Naive thymus-derived CD4-positive, alpha-beta T cell (primary cell): ENCODE measurements around the gene C9orf85. TPM values are rescaled to one million over a fixed set of nuclear protein-coding genes. Genes with fewer than 3 reads are reported as not detected.

Experiments
- ATAC-seq: fragments of 150-1000 bp; cut with Tn5 transposase; 2 replicates; pipeline ENCODE4 v1.10.0; 2021; ENCODE audit warnings: mild to moderate bottlenecking, moderate library complexity
- CTCF ChIA-PET: fragments of 350-600 bp; sonication (Branson Sonifier 250); formaldehyde crosslinking; loops from one replicate; lab custom pipeline; 2021; ENCODE audit warnings: antibody characterized with exemption; lab: Charles Lee
- POLR2A ChIA-PET: fragments of 350-600 bp; sonication (Branson Sonifier 250); formaldehyde crosslinking; loops from one replicate; lab custom pipeline; 2021; ENCODE audit warnings: antibody characterized with exemption, inconsistent platforms; lab: Charles Lee
- DNase-seq, 9 donors: peaks; one replicate each; pipeline versions ENCODE4 v3.0.0 to v3.0.0-alpha.2; 2020 to 2022; ENCODE audit warnings: mixed read lengths in 1 of 9
- H3K27ac ChIP-seq: one replicate; pipeline ENCODE4 v1.7.0; 2013; ENCODE audit warnings: mild to moderate bottlenecking, low read depth, low read length, moderate library complexity
- H3K27me3 ChIP-seq, 2 donors: one replicate each; pipeline ENCODE4 v1.7.0; 2013; ENCODE audit warnings: low read length in 2 of 2, mild to moderate bottlenecking in 2 of 2, moderate library complexity in 2 of 2; ENCODE audit not compliant: control insufficient read depth in 2 of 2, insufficient read depth in 2 of 2
- H3K36me3 ChIP-seq, 3 experiments: 1 replicate in 2 of 3; 2 replicates in 1 of 3; pipeline ENCODE4 v1.7.0; 2013; ENCODE audit warnings: low read length in 3 of 3, mild to moderate bottlenecking in 3 of 3, moderate library complexity in 1 of 3; ENCODE audit not compliant: insufficient read depth in 3 of 3, control insufficient read depth in 2 of 3
- H3K4me1 ChIP-seq, 2 donors: one replicate each; pipeline ENCODE4 v1.7.0; 2013; ENCODE audit warnings: low read length in 2 of 2, mild to moderate bottlenecking in 2 of 2, moderate library complexity in 1 of 2; ENCODE audit not compliant: control insufficient read depth in 2 of 2, insufficient read depth in 2 of 2
- H3K4me3 ChIP-seq: 2 replicates; pipeline ENCODE4 v1.7.0; 2013; ENCODE audit warnings: mild to moderate bottlenecking, low read length
- H3K9me3 ChIP-seq, 3 experiments: 1 replicate in 2 of 3; 2 replicates in 1 of 3; pipeline ENCODE4 v1.7.0; 2013; ENCODE audit warnings: low read length in 3 of 3; ENCODE audit not compliant: control insufficient read depth in 2 of 3
- H3K27ac Mint-ChIP-seq, 9 donors: one replicate each; pipeline ENCODE4 v1.8.0; 2020 to 2022; ENCODE audit warnings: mixed read lengths in 9 of 9, mild to moderate bottlenecking in 8 of 9, moderate library complexity in 5 of 9, inconsistent platforms in 2 of 9
- H3K27me3 Mint-ChIP-seq, 5 donors: one replicate each; pipeline ENCODE4 v1.8.0; 2021 to 2022; ENCODE audit warnings: mixed read lengths in 5 of 5, mild to moderate bottlenecking in 1 of 5
- H3K36me3 Mint-ChIP-seq, 5 donors: one replicate each; pipeline ENCODE4 v1.8.0; 2020 to 2022; ENCODE audit warnings: mixed read lengths in 5 of 5, mild to moderate bottlenecking in 3 of 5, inconsistent platforms in 1 of 5
- H3K4me1 Mint-ChIP-seq, 7 donors: one replicate each; pipeline ENCODE4 v1.8.0; 2020 to 2022; ENCODE audit warnings: mixed read lengths in 7 of 7, mild to moderate bottlenecking in 3 of 7, inconsistent platforms in 1 of 7
- H3K4me3 Mint-ChIP-seq, 10 donors: one replicate each; pipeline ENCODE4 v1.8.0; 2020 to 2022; ENCODE audit warnings: mild to moderate bottlenecking in 10 of 10, mixed read lengths in 10 of 10, moderate library complexity in 6 of 10, inconsistent platforms in 2 of 10
- H3K9me3 Mint-ChIP-seq, 11 donors: one replicate each; pipeline ENCODE4 v1.8.0; 2020 to 2022; ENCODE audit warnings: mixed read lengths in 11 of 11, mild to moderate bottlenecking in 4 of 11, inconsistent platforms in 1 of 11, moderate library complexity in 1 of 11
- intact Hi-C, 2 donors: fragments of 100-400 bp; cut with micrococcal nuclease; formaldehyde crosslinking; loops; one replicate each; pipeline ENCODE4 v1.15.1; 2023
- polyA plus RNA-seq, 2 donors: library from polyadenylated mRNA; unstranded; fragments of 300-500 nt; fragmentation: Illumina TruSeq; gene quantifications; one replicate each; pipeline ENCODE4 v1.2.3, GENCODE V29; 2021
- total RNA-seq, 6 experiments: library from RNA in 5 of 6; stranded (reverse) in 5 of 6; gene quantifications; 1 replicate in 5 of 6; 2 replicates in 1 of 6; pipeline ENCODE4 v1.2.3 and lab custom pipeline; 2021 to 2026

The C9orf85 gene
- total and polyA plus RNA-seq, 7 experiments from 2014 or later, result 4.8 to 13.9 (median 9.1) TPM

DNA sequence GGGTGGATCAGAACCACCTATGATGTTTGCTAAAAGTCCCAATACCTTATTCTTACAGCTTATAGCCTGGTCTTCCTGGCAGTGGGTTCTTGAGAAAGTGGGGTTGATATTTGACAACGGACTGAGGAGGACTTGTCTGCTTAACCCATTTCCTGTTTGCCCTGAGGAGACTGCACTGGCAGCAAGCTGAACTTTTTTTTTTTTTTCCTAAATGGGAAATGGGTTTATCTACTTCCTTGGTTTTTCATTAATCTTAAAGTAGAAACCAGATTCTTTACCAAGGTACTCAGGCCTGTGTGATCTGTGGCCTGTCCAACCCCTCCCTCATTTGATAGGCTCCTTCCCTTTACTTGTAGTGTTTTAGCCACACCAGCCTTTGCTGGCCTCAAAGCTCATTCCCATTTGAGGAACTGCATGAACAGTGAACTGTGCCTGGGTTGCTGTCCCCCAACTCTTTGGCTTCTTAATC is 101.9 kb downstream of the C9orf85 start:
- ATAC-seq (no peak), DNase-seq (no peak)
- no peak overlapping the region for H3K27ac ChIP-seq
- no peak overlapping the region for H3K4me3 Mint-ChIP-seq
- CTCF ChIA-PET, result no interaction called here
- H3K4me1 Mint-ChIP-seq, result peaks cover 2 to 12% (median 11%) of the 10 kb centered on the region in 7 donors
- H3K4me1 ChIP-seq, result no peaks in the 10 kb centered on the region
- peaks cover 0 to 3% (median 0%) of the 10 kb centered on the region in 5 donors for H3K27me3 Mint-ChIP-seq
- no peaks in the 10 kb centered on the region for H3K9me3 Mint-ChIP-seq
- no peak overlapping the region for H3K4me3 ChIP-seq
- intact Hi-C loops, result no loop called here
- no peaks in the 10 kb centered on the region for H3K9me3 ChIP-seq
- no peaks in the 10 kb centered on the region for H3K27me3 ChIP-seq
- H3K36me3 ChIP-seq, result no peaks in the 10 kb centered on the region
- POLR2A ChIA-PET, result no interaction called here
- no peaks in the 10 kb centered on the region for H3K36me3 Mint-ChIP-seq
- peak overlapping the region in 2 of 9 donors; percentile 34 to 49 for H3K27ac Mint-ChIP-seq

DNA sequence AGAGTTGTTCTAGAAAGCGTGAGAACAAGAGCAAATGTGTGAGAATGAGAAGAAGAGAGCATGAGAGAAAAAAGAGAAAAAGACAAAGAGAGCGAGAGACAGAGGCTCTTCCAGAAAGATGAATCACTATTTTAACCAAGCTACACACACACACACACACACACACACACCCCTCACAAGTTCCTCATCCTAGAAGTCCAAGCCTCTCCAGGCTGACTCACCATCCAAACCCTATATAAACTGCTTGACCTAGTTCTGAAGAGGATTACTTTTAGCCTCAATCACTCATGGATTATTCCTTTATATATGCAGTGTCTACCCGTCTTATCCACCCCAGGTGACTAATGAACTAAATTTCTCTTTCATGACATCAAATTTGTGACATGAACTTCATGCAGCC is 111.4 kb downstream of the C9orf85 start:
- no peak overlapping the region for H3K27ac ChIP-seq
- DNase-seq, result no peak
- Mint-ChIP-seq H3K9me3 (peaks cover 0 to 1% (median 0%) of the 10 kb centered on the region in 11 donors), H3K27me3 (no peaks in the 10 kb centered on the region), H3K36me3 (no peaks in the 10 kb centered on the region), H3K4me3 (no peak overlapping the region), H3K4me1 (no peaks in the 10 kb centered on the region), H3K27ac (no peak overlapping the region)
- H3K4me3 ChIP-seq, result no peak overlapping the region
- H3K4me1 ChIP-seq, result no peaks in the 10 kb centered on the region
- ATAC-seq, result peak; percentile 64
- no peaks in the 10 kb centered on the region for H3K9me3 ChIP-seq
- POLR2A ChIA-PET, result interaction anchor here (0.6 kb wide), 1 partner anchor 231 kb away, joined by 4 read pairs; no protein-coding TSS in a partner anchor
- CTCF ChIA-PET, result interaction anchor here (0.6 to 0.7 kb wide), 3 partner anchors 240 to 1279 kb away, joined by 3 read pairs; no protein-coding TSS in a partner anchor
- H3K36me3 ChIP-seq, result no peaks in the 10 kb centered on the region
- H3K27me3 ChIP-seq, result no peaks in the 10 kb centered on the region
- intact Hi-C loops, result loop anchor here in 1 of 2 donors (10.0 kb wide), 1 partner anchor 108 kb away; the partner anchor contains the start of genes ABHD17B and C9orf85

Other genes starting within 250 kb of the C9orf85 start
- 100 to 1,000 TPM in 3 of 5 experiments, 10 to 100 TPM in 2; 69.5 to 183 (median 103) TPM for gene CEMIP2, start 143.1 kb upstream of the C9orf85 start, total RNA-seq
- gene CEMIP2, start 143.1 kb upstream of the C9orf85 start, polyA plus RNA-seq, result 10 to 100 TPM; 17.6 to 29.6 TPM
- 10 to 100 TPM in 4 of 5 experiments, 1 to 10 TPM in 1; 9.9 to 24.5 (median 18.7) TPM for gene ABHD17B, start 446 bp upstream of the C9orf85 start, total RNA-seq
- 10 to 100 TPM; 23.6 to 26.1 TPM for gene ABHD17B, start 446 bp upstream of the C9orf85 start, polyA plus RNA-seq
- not detected for gene C9orf57, start 149.0 kb downstream of the C9orf85 start, total RNA-seq
- not detected for gene C9orf57, start 149.0 kb downstream of the C9orf85 start, polyA plus RNA-seq
- gene GDA, start 237.8 kb downstream of the C9orf85 start, total RNA-seq, result not detected
- gene GDA, start 237.8 kb downstream of the C9orf85 start, polyA plus RNA-seq, result not detected